IPS DF 4.7 (cell line): ENCODE measurements around the gene GOLGA6L2.
"Not testable (repeated sequence)": the region's sequence is repeated elsewhere in the genome, so short reads cannot be mapped to it uniquely, and the experiment has no call there.

Source experiments
- DNase-seq: peaks from one replicate; pipeline ENCODE4 v3.0.0-alpha.2; 2013; ENCODE audit warnings: low spot score; ENCODE audit errors: extremely low read depth

The GOLGA6L2 gene

DNA sequence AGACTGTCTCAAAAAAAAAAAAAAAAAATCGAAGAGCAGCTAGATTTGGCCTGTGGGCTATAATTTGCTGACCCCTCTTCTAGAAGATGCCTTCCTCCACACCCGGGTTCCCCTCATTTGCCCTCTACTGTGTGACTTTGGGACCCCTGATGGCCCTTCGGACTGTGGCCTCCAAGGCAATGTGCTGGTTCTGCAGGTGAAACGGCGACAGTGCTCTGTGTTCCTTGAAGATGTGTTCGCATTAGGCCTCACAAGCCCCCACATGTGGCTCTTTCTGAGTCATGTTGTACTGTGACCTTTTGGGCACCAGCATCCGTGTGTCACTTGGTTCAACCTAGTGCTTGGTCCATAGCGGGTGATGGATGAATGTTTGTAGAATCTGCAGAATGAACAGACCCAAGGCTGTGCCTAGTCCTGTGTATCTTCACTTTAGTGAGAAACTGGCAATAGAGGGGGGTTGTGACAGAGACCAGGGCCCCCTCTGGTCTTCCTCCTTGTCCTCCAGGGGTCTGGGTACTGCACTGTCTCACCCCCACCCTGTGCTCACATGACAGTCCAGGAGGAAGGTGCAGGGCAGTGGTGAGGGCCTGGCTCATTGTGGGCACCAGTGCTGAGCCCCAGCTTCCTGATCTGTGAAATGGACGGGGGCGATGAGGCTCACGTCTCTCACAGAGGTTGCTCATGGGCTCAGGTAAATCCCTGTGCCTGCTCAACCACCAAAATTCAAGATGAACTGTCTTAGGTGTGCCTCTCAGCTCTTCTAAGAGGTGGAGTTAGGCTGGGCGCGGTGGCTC is 22.7 kb downstream of the GOLGA6L2 start:
- DNase-seq, result no peak

- DNase-seq, result no peak
Measured at GRCh38 chr15:23422946-23423708, 23.9 kb downstream of the GOLGA6L2 start.

GRCh38 chr15:23422099-23422945 is 24.7 kb downstream of the GOLGA6L2 start:
- DNase-seq, result no peak

DNA sequence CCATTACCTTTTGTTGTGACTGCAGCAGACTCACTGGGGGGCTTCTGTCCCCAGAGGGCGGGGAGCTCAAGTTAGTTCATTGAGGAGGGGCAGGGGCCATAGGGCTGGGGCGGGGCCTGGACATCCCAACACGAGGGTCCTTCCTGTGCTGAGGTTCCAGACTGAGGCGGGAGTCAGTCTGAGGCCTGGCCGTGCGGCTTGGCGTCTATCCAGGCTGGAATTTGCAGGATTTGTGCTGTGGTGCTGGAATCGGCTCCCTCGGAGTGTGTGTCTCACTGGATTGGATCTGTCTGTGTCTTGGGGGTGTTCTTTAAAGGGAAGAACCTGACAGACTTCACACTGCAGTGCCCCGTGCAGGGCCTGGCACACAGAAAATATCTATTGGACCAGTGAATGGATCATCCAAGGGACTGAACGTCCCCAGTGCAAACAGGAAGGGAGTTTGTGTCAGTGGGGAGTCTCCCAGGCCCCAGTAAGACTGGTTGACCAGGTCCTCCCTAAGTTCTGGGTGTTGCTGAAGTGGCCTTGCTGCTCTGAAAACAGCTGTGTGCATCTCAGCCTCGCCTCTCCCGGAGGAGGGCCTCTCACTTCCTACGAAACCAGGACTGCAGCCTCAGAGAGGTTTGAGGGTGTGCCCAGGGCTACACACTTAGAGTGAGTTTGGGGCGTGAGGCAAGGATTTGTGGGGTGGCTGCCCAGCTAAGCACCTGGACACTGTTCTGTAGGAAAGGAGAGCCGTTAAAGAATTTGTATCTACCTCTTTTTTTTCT is 26.1 kb downstream of the GOLGA6L2 start:
- DNase-seq, result no peak

DNA sequence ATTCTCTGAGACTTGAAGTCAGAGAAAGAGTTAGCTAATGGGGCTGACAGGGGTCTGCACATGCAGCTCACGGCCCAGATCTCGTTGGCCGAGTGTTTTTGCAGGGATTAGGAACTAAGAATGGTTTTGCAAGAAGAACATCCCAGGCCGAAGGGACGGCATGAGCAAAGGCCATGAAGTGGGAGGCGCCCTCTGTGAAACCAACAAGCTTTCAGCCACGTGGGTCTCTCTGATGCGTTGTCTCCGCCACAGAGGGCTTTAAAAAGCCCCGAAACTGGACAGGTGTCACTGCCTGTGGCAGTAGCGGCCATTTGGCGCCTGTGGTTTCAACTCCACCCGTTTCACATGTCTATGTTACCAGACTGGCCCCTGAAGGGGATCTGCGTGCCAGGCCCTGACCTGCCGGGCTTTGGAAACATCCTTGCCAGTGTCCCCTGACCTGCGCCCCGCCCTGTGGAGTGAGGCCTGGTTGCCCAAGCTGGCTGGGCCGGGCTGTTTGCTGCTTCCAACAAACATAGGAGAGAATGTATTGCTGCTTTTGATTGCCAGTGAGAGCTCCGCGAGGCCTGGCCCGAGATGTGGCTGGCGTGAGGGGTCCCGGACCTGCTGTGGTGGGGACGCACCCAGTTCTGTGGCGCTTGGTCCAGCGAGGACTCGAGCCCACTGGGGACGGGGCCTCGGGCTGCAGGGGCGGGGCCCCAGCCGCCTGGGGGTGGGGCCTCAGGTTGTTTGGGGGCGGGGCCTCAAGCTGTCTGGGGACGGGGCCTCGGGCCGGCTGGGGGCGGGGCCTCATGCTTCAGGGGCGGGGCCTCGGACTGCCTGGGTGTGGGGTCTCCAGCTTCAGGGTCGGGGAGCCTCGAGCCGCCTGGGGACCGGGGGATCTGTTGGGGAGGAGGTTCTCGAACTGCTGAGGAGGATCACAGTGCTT is 30.4 kb downstream of the GOLGA6L2 start:
- DNase-seq, result no peak

DNA sequence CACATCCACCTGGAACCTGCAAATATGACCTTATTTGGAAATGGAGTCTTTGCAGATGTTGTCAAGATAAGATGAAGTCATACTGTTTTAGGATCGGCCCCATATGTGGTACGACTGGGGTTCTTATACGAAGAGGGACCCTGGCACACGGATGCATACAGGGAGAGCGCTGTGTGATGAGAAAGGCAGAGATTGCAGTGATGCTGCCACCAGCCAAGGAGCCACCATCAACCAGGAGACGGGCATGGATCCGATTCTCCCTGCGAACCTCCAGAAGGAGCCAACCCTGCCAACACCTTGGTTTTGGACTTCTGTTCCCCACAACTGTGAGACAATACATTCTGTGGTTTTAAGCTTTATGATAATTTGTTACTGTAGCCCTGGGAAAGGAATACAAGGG is 31.2 kb downstream of the GOLGA6L2 start:
- not testable (repeated sequence) for DNase-seq

GRCh38 chr15:23415321-23415865 is 31.6 kb downstream of the GOLGA6L2 start:
- no peak for DNase-seq

DNA sequence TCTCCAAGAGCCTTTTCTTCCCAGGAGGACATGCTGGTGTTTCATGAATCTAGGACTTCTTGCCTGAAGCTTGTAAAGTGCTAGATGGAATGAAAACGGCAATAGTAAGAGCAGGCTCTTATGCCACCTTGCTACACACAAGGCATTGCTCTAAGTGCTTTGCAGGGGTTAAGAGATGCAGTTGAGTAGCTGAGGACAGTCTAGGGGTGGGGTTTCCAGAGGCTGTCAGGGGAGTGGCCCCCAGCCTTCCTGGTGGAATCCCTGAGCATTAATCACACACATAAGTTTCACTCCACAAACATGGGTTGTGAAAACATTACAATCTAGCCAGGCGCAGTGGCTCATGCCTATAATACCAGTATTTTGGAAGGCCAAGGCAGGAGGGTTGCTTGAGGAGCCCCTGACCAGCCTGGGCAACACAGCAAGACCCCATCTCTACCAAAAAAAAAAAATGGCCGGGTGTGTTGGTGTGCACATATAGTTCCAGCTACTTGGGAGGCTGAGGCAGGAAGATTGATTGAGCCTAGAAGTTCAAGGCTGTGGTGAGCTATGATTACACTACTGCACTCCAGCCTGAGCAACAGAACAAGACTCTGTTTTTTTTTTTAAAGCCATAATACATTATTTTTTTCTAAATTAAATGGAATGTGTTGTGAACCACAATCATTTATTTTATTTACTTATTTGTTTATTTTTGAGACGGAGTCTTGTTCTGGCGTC is 34.0 kb downstream of the GOLGA6L2 start:
- DNase-seq, result not testable (repeated sequence)

DNA sequence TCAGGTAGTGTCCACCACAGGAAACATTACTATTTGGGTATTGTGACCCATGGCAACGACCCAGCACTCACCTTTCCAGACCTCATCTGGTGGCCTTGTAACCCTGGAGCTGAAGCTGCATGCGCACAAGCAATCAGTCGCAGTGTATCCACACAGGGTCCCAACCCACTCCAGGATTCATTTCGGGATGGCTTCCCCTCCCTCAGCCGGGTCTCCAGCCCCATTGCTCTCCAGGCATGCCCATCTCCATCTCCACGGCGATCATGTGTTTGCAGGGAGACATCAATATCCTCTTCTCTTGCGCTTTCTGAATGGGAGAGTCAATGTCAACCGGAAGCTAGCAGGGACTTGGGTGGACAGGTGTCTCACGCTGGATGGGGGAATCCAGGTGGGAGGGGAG is 35.2 kb downstream of the GOLGA6L2 start:
- no peak for DNase-seq

DNA sequence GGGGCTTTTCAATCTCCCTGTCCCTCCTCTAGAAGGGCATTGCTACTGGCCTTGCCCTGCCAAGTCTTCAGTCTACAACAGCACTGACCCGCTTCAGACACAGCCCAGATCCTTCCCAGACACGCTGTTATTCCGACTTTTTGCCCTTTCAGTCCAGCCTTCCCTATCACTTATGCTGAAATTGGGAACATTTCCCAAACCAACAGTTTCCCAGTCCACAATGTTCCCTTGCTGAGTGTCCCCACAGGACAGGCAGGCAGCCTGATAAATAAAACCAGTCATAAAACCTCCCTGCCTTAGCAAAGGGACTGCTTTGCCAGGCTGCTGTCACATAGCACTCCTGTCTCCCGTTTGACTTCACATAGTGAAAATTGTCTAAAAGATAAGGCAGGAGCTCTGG is 43.5 kb downstream of the GOLGA6L2 start:
- DNase-seq, result no peak

GRCh38 chr15:23402544-23402943 is 44.5 kb downstream of the GOLGA6L2 start:
- DNase-seq, result no peak

DNA sequence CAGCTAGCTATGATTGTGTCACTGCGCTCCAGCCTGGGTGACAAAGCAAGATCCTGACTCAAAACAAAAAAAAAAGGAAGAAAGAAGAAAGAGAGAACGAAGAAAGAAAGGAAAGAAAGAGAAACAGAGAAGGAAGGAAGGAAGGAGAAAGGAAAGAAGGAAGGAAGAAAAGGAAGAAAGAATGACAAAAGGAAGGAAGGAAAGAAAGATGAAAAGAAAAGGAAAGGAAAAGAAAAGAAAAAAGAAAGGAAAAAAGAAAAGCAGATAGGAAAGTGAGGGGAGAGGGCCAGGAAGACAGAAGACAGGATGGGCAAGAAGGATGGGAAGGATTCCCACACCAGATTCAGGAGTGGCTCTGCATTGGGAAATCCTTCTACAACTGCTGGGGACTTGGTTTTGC is 44.9 kb downstream of the GOLGA6L2 start:
- no peak for DNase-seq

GRCh38 chr15:23401627-23402026 is 45.4 kb downstream of the GOLGA6L2 start:
- DNase-seq, result no peak

DNA sequence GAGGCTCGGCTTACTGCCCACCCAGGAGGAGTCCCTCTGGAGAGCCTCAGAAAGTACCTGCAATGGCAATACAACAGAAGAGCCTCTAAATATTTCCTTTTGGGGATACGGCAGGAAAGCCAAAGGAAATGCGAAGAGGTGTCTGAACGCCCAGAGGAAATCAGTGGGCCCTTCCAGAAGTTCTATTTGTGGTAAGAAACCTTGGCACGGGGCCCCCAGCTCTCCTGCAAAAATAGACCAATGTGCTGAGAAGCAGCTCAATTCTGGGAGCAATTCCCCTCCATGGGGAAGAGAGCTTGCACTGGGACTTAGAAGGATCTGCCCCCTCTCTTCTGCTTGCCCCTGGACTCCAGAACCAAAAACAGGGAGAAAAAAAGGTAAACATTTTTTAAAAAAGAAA is 47.8 kb downstream of the GOLGA6L2 start:
- not testable (repeated sequence) for DNase-seq

- not testable (repeated sequence) for DNase-seq
Measured at GRCh38 chr15:23398357-23398756, 48.7 kb downstream of the GOLGA6L2 start.

GRCh38 chr15:23397779-23398178 is 49.3 kb downstream of the GOLGA6L2 start:
- no peak for DNase-seq

DNA sequence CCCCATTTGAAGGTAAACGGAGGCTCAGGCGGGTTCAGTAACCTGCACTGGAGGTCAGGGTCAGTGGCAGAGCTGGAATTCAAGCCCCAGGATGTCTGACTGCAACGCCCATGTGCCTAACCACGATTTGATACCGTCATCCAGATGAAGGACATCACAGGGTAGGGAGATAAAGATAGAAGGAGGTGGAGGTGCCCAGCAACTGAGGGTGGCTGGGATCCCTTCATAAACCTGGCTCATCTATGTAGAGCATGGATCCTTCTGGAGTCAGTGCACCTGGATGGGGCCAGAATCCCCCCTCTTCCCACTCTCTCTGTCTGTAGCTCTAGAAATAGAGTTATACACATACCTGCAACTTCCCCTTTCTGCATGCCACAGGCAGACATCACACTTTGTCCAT is 51.2 kb downstream of the GOLGA6L2 start:
- no peak for DNase-seq

DNA sequence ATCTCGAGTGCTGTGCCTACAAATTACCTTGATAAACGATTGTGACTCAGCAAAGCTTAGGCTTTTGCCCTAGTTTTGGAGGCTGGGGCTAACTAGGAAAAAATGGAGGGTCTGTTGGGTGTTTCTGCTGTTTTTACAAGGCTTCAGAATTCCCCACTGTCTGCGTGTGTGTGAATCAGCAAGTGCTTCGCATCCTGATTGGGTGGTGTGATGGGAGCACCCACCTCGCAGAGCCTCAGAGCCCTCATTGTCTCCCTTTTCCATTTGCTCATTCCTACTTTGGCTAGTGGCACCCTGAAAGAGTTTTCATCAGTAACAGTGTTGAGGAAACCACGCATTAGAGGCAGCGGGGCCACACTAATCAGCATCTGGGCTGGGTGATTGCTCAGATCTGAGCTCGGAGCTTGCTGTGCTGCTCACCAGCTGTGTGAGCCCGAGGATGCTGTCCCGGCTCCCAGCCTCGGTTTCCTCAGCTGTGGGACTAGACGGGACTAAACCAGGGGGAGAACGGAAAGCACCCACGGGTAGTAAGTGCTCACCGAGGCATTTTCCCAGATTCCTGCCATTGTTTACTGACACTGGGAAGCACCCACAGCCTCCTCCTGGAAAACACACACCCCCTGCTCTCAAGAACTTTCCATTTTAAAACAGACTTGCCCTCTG is 51.9 kb downstream of the GOLGA6L2 start:
- DNase-seq, result no peak
